Endothelial cell (in vitro differentiated cells): Measurements from ENCODE around the gene SRRM5. TPM values are rescaled to one million over a fixed set of nuclear protein-coding genes. Genes with fewer than 3 reads are reported as not detected.
"Not testable (repeated sequence)": the region's sequence is repeated elsewhere in the genome, so short reads cannot be mapped to it uniquely, and the experiment has no call there.

Source experiments
- DNase-seq: peaks from one replicate; pipeline ENCODE4 v3.0.0; 2021; ENCODE audit warnings: low spot score
- H3K27ac Mint-ChIP-seq: one replicate; pipeline ENCODE4 v1.8.0; 2021; ENCODE audit warnings: mixed read lengths, inconsistent platforms; ENCODE audit not compliant: unreplicated experiment
- H3K27me3 Mint-ChIP-seq: one replicate; pipeline ENCODE4 v1.8.0; 2021; ENCODE audit warnings: mild to moderate bottlenecking, moderate library complexity, mixed read lengths, inconsistent platforms; ENCODE audit not compliant: unreplicated experiment
- H3K36me3 Mint-ChIP-seq: one replicate; pipeline ENCODE4 v1.8.0; 2021; ENCODE audit warnings: mild to moderate bottlenecking, low read depth, mixed read lengths, inconsistent platforms; ENCODE audit not compliant: unreplicated experiment
- H3K4me1 Mint-ChIP-seq: one replicate; pipeline ENCODE4 v1.8.0; 2021; ENCODE audit warnings: mild to moderate bottlenecking, mixed read lengths, inconsistent platforms; ENCODE audit not compliant: unreplicated experiment
- H3K4me3 Mint-ChIP-seq: one replicate; pipeline ENCODE4 v1.8.0; 2021; ENCODE audit warnings: mild to moderate bottlenecking, mixed read lengths, inconsistent platforms; ENCODE audit not compliant: unreplicated experiment
- H3K9me3 Mint-ChIP-seq: one replicate; pipeline ENCODE4 v1.8.0; 2021; ENCODE audit warnings: mixed read lengths, inconsistent platforms; ENCODE audit not compliant: unreplicated experiment
- CTCF ChIP-seq: fragments of 200-600 bp; sonication (generic); IDR thresholded peaks from one replicate; pipeline ENCODE4 v1.5.0; 2021; ENCODE audit warnings: antibody characterized with exemption; ENCODE audit not compliant: unreplicated experiment
- total RNA-seq: library from RNA; stranded (reverse); fragmentation: NEBNext Ultra II Directional; extraction: Animal tissue kit (Norgen Biotek cat#: 25700); gene quantifications from one replicate; pipeline ENCODE4 v1.2.1, GENCODE V29; 2021; ENCODE audit not compliant: unreplicated experiment

SRRM5 gene
- total RNA-seq, 1 donor from 2014 or later: 0.26 TPM

- Mint-ChIP-seq H3K27ac (no peak overlapping the region), H3K4me3 (no peak overlapping the region), H3K4me1 (peaks cover 16% of the 10 kb centered on the region), H3K27me3 (peaks cover 8% of the 10 kb centered on the region), H3K9me3 (no peaks in the 10 kb centered on the region), H3K36me3 (peaks cover 8% of the 10 kb centered on the region)
- DNase-seq: no peak
- no peak for TF ChIP-seq CTCF
These were observed 29.4 kb upstream of the SRRM5 start for GRCh38 chr19:43582495-43582894.

- no peak for DNase-seq
- H3K27me3 Mint-ChIP-seq: peaks cover 5% of the 10 kb centered on the region
- peaks cover 11% of the 10 kb centered on the region for H3K4me1 Mint-ChIP-seq
- H3K36me3 Mint-ChIP-seq: peaks cover 12% of the 10 kb centered on the region
- no peak overlapping the region for H3K4me3 Mint-ChIP-seq
- TF ChIP-seq CTCF: no peak
- no peaks in the 10 kb centered on the region for H3K9me3 Mint-ChIP-seq
- H3K27ac Mint-ChIP-seq: no peak overlapping the region
These were observed 27.4 kb upstream of the SRRM5 start for GRCh38 chr19:43584484-43584883.

- Mint-ChIP-seq H3K9me3 (no peaks in the 10 kb centered on the region), H3K27ac (no peak overlapping the region), H3K27me3 (peaks cover 10% of the 10 kb centered on the region), H3K4me3 (peak overlapping the region; percentile 65), H3K4me1 (peaks cover 6% of the 10 kb centered on the region), H3K36me3 (peaks cover 17% of the 10 kb centered on the region)
- TF ChIP-seq CTCF: no peak
- DNase-seq: no peak
These were observed 25.5 kb upstream of the SRRM5 start for GRCh38 chr19:43586346-43586745.

DNA sequence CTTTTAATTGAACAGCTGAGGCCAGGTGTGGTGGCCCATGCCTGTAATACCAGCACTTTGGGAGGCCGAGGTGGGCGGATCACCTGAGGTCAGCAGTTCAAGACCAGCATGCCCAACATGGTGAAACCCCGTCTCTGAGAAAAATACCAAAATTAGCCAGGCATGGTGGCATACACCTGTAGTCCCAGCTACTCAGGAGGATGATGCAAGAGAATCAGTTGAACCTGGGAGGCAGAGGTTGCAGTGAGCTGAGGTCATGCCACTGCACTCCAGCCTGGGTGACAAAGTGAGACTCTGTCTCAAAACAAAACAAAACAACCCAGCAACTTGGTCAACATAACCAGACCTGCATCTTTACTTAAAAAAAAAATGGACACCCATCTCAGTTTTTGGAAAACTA lies 24.9 kb upstream of the SRRM5 start:
- DNase-seq, H3K9me3 Mint-ChIP-seq, H3K27ac Mint-ChIP-seq, H3K4me3 Mint-ChIP-seq, H3K4me1 Mint-ChIP-seq: not testable (repeated sequence)
- H3K36me3 Mint-ChIP-seq: peaks cover 17% of the 10 kb centered on the region
- H3K27me3 Mint-ChIP-seq: peaks cover 10% of the 10 kb centered on the region

- no peak overlapping the region for H3K27ac Mint-ChIP-seq
- H3K27me3 Mint-ChIP-seq: peaks cover 12% of the 10 kb centered on the region
- H3K9me3 Mint-ChIP-seq: no peaks in the 10 kb centered on the region
- TF ChIP-seq CTCF: no peak
- no peak for DNase-seq
- H3K4me3 Mint-ChIP-seq: no peak overlapping the region
- H3K36me3 Mint-ChIP-seq: peaks cover 29% of the 10 kb centered on the region
- H3K4me1 Mint-ChIP-seq: peaks cover 10% of the 10 kb centered on the region
These were observed 22.6 kb upstream of the SRRM5 start for GRCh38 chr19:43589277-43589676.

- DNase-seq: no peak
- Mint-ChIP-seq H3K4me3 (peak overlapping the region; percentile 58), H3K27me3 (peaks cover 11% of the 10 kb centered on the region), H3K4me1 (peaks cover 10% of the 10 kb centered on the region), H3K36me3 (peaks cover 29% of the 10 kb centered on the region), H3K9me3 (no peaks in the 10 kb centered on the region), H3K27ac (no peak overlapping the region)
- TF ChIP-seq CTCF: no peak
These were observed 22.2 kb upstream of the SRRM5 start for GRCh38 chr19:43589678-43590077.
